Keratinocyte (primary cell): ENCODE data around the gene ATG4D.

Experiments
- EZH2 ChIP-seq: IDR thresholded peaks from one replicate; pipeline ENCODE4 v1.6.1; 2012; ENCODE audit warnings: inconsistent platforms, mild to moderate bottlenecking, low read length, moderate library complexity
- TF ChIP-seq, protein P1 (sequence below), 3 experiments: IDR thresholded peaks in 1 of 3; conservative IDR thresholded peaks in 1 of 3; optimal IDR thresholded peaks in 1 of 3; 2 replicates in 2 of 3; 3 replicates in 1 of 3; pipeline versions ENCODE3 to v1.5.1; 2011; ENCODE audit warnings: low read length in 3 of 3, mild to moderate bottlenecking in 3 of 3, moderate library complexity in 2 of 3, control low read depth in 1 of 3, inconsistent platforms in 1 of 3; ENCODE audit not compliant: insufficient read depth in 2 of 3; ENCODE audit errors: extremely low read depth in 1 of 3

DNA sequence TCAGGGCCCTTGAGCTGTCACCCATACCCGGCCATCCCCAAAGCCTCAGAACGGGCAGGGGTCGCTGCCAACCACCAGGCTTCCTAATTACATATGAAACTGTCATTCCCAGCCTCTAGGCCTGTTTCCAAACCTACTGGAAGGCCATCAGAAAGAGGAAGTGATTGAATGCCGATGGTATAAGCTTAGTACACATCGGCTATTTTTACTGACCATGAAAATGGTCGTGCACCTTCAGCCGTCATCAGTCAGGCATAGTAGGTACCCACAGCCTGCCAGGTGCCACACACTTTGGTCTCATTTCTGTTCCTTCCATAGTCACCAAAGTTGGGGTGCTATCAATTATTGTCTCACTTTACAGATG is 11.9 kb downstream of the ATG4D start:
- TF ChIP-seq, protein P1, sequence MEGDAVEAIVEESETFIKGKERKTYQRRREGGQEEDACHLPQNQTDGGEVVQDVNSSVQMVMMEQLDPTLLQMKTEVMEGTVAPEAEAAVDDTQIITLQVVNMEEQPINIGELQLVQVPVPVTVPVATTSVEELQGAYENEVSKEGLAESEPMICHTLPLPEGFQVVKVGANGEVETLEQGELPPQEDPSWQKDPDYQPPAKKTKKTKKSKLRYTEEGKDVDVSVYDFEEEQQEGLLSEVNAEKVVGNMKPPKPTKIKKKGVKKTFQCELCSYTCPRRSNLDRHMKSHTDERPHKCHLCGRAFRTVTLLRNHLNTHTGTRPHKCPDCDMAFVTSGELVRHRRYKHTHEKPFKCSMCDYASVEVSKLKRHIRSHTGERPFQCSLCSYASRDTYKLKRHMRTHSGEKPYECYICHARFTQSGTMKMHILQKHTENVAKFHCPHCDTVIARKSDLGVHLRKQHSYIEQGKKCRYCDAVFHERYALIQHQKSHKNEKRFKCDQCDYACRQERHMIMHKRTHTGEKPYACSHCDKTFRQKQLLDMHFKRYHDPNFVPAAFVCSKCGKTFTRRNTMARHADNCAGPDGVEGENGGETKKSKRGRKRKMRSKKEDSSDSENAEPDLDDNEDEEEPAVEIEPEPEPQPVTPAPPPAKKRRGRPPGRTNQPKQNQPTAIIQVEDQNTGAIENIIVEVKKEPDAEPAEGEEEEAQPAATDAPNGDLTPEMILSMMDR (optimal IDR thresholded peaks at IDR 0.05 in 1 of 3, IDR thresholded peaks at IDR 0.05 in 1 of 3, conservative IDR thresholded peaks at IDR 0.05 in 1 of 3; ENCODE audit: extremely low read depth in 1 of 3, insufficient read depth in 2 of 3, low read length in 3 of 3): no peak
- no peak for TF ChIP-seq EZH2
